NCI-H1092 (cell line): ENCODE data around the gene CENPS.
"Not testable (repeated sequence)": the region's sequence is repeated elsewhere in the genome, so short reads cannot be mapped to it uniquely, and the experiment has no call there.

ENCODE experiments used
- DNase-seq: peaks from one replicate; lab custom pipeline; 2025; lab: John Stamatoyannopoulos, UW

The CENPS gene

GRCh38 chr1:10419351-10419750 is 10.9 kb upstream of the CENPS start:
- no peak for DNase-seq

- DNase-seq, result no peak
These were observed 8.6 kb upstream of the CENPS start for GRCh38 chr1:10421637-10422036.

GRCh38 chr1:10424034-10424433 is 6.2 kb upstream of the CENPS start:
- DNase-seq, result no peak

- no peak for DNase-seq
These were observed 5.6 kb upstream of the CENPS start for GRCh38 chr1:10424651-10425050.

- not testable (repeated sequence) for DNase-seq
These were observed 4.3 kb upstream of the CENPS start for GRCh38 chr1:10425826-10426534.

- not testable (repeated sequence) for DNase-seq
These were observed 3.7 kb upstream of the CENPS start for GRCh38 chr1:10426535-10426848.

- no peak for DNase-seq
These were observed 1.2 kb upstream of the CENPS start for GRCh38 chr1:10428984-10429383.

- DNase-seq, result no peak
These were observed 391 bp upstream of the CENPS start for GRCh38 chr1:10429868-10430215.

- no peak for DNase-seq
These were observed 967 bp downstream of the CENPS start for GRCh38 chr1:10431070-10431730.

GRCh38 chr1:10432910-10433700 is 2.9 kb downstream of the CENPS start:
- no peak for DNase-seq

GRCh38 chr1:10433790-10434189 is 3.6 kb downstream of the CENPS start:
- no peak for DNase-seq

GRCh38 chr1:10434590-10434989 is 4.4 kb downstream of the CENPS start:
- DNase-seq, result no peak

GRCh38 chr1:10437052-10437451 is 6.8 kb downstream of the CENPS start:
- no peak for DNase-seq

- no peak for DNase-seq
These were observed 8.5 kb downstream of the CENPS start for GRCh38 chr1:10438677-10439163.

- DNase-seq, result no peak
These were observed 10.1 kb downstream of the CENPS start for GRCh38 chr1:10440305-10440704.

GRCh38 chr1:10440794-10441193 is 10.6 kb downstream of the CENPS start:
- DNase-seq, result no peak

GRCh38 chr1:10444248-10444647 is 14.0 kb downstream of the CENPS start:
- DNase-seq, result no peak

GRCh38 chr1:10444795-10445397 is 14.7 kb downstream of the CENPS start:
- DNase-seq, result no peak

GRCh38 chr1:10446790-10447422 is 16.7 kb downstream of the CENPS start:
- DNase-seq, result no peak

GRCh38 chr1:10449751-10450150 is 19.5 kb downstream of the CENPS start, which contains the start of gene CORT:
TSS of gene CORT (plus strand) at chr1:10450031. CDS start at chr1:10450224, 193 bp downstream.
- no peak for DNase-seq

- no peak for DNase-seq
These were observed 20.1 kb downstream of the CENPS start for GRCh38 chr1:10450156-10450814.

GRCh38 chr1:10450836-10451235 is 20.6 kb downstream of the CENPS start:
- no peak for DNase-seq
